Activated CD8-positive, alpha-beta T cell treated with anti-CD3 and anti-CD28 coated beads, Interleukin-2, amount 10 ng/mL, durations not matched to agents 7 days and 5 days (primary cell): ENCODE results near the gene OPN1SW. TPM values are rescaled to one million over a fixed set of nuclear protein-coding genes. Genes with fewer than 3 reads are reported as not detected.

Source experiments
- ATAC-seq: fragments of 150-1000 bp; cut with Tn5 transposase; one replicate; pipeline ENCODE4 v1.10.0; 2021; ENCODE audit warnings: moderate library complexity
- CTCF ChIA-PET: fragments of 350-600 bp; sonication (Branson Sonifier 250); formaldehyde crosslinking; loops from one replicate; lab custom pipeline; 2021; ENCODE audit warnings: antibody characterized with exemption; lab: Charles Lee
- POLR2A ChIA-PET: fragments of 350-600 bp; sonication (Branson Sonifier 250); formaldehyde crosslinking; loops from one replicate; lab custom pipeline; 2021; ENCODE audit warnings: antibody characterized with exemption; lab: Charles Lee
- DNase-seq: peaks from one replicate; pipeline ENCODE4 v3.0.0-alpha.2; 2020
- H3K27ac Mint-ChIP-seq: one replicate; pipeline ENCODE4 v1.8.0; 2021; ENCODE audit warnings: mild to moderate bottlenecking, mixed read lengths
- H3K27me3 Mint-ChIP-seq: one replicate; pipeline ENCODE4 v1.8.0; 2021; ENCODE audit warnings: low read depth, mixed read lengths
- H3K36me3 Mint-ChIP-seq: one replicate; pipeline ENCODE4 v1.8.0; 2021; ENCODE audit warnings: low read depth, mixed read lengths
- H3K4me1 Mint-ChIP-seq: one replicate; pipeline ENCODE4 v1.8.0; 2021; ENCODE audit warnings: low read depth, mixed read lengths
- H3K4me3 Mint-ChIP-seq: one replicate; pipeline ENCODE4 v1.8.0; 2021; ENCODE audit warnings: mild to moderate bottlenecking, mixed read lengths
- H3K9me3 Mint-ChIP-seq: one replicate; pipeline ENCODE4 v1.8.0; 2022; ENCODE audit warnings: mixed read lengths; ENCODE audit not compliant: insufficient read depth
- total RNA-seq, 2 experiments: library from RNA; stranded (reverse); gene quantifications; one replicate each; pipeline ENCODE4 v1.2.3, GENCODE V29; 2021

The OPN1SW gene
- total RNA-seq, 2 experiments from 2014 or later, result not detected

DNA sequence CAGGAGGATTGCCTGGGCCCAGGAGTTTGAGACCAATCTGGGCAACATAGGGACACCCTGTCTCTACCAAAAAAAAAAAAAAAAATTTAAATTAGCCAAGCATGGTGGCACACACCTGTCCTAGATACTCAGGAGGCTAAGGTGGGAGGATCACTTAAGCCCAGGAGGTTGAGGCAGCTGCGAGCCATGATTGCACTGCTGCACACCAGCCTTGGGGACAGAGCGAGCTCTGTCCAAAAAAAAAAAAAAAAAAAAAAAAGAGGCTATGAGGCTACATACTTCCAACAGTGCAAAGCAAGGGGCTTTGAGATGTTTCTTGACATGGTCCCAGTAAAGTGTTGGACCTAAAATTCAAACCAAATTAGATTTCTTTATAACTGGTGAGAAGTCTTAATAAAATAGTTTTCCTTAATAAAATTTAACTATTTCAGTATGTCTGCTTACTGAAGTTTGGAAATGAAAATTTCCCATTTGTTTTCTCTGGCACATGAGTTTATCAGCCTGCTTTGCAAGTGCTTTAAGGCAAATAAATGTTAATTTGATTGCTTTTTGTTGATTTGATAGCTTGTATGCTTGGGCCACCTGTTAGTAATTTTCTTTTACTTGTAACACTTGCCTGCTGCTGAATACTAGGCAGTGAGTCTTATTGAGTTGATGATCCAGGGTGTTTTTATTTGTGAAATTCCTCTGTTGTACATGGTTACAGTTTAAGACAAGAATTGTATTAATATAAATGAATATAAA lies 20.3 kb downstream of the OPN1SW start:
- Mint-ChIP-seq H3K27me3 (no peaks in the 10 kb centered on the region), H3K36me3 (peaks cover 47% of the 10 kb centered on the region), H3K27ac (no peak overlapping the region), H3K4me3 (no peak overlapping the region), H3K4me1 (no peaks in the 10 kb centered on the region), H3K9me3 (no peaks in the 10 kb centered on the region)
- DNase-seq (no peak), ATAC-seq (no peak)
- POLR2A ChIA-PET, result no interaction called here
- CTCF ChIA-PET, result interaction anchor here (1.3 to 1.6 kb wide), 2 partner anchors 13 to 108 kb away, joined by 3 to 5 read pairs; partner anchors contain the start of gene ATP6V1F

DNA sequence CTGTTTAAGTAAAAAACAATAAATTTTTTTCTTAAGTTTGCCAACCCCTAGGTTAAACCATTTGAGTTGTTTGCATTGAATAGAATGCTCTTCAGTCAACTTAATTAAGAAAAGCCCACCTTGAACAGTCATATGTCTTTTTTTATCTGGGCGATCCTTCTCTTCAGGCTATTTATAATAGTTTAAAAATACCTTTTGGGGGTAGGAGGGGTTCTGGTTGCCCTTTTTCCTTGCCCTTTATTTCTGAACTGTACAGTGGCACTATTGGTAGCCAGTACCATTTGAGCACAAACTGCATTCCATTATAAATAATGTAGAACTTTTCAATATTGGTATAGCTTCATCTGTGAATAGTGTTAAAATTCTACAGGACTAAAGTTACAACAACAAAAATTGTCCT lies 23.3 kb downstream of the OPN1SW start:
- ATAC-seq (no peak), DNase-seq (no peak)
- H3K27me3 Mint-ChIP-seq, result no peaks in the 10 kb centered on the region
- H3K4me3 Mint-ChIP-seq, result no peak overlapping the region
- ChIA-PET CTCF (interaction anchor here (1.0 to 2.4 kb wide), 2 partner anchors 11 to 14 kb away, joined by 3 to 9 read pairs; partner anchors contain the start of gene CALU), POLR2A (no interaction called here)
- no peak overlapping the region for H3K27ac Mint-ChIP-seq
- peaks cover 58% of the 10 kb centered on the region for H3K36me3 Mint-ChIP-seq
- H3K4me1 Mint-ChIP-seq, result no peaks in the 10 kb centered on the region
- no peaks in the 10 kb centered on the region for H3K9me3 Mint-ChIP-seq

DNA sequence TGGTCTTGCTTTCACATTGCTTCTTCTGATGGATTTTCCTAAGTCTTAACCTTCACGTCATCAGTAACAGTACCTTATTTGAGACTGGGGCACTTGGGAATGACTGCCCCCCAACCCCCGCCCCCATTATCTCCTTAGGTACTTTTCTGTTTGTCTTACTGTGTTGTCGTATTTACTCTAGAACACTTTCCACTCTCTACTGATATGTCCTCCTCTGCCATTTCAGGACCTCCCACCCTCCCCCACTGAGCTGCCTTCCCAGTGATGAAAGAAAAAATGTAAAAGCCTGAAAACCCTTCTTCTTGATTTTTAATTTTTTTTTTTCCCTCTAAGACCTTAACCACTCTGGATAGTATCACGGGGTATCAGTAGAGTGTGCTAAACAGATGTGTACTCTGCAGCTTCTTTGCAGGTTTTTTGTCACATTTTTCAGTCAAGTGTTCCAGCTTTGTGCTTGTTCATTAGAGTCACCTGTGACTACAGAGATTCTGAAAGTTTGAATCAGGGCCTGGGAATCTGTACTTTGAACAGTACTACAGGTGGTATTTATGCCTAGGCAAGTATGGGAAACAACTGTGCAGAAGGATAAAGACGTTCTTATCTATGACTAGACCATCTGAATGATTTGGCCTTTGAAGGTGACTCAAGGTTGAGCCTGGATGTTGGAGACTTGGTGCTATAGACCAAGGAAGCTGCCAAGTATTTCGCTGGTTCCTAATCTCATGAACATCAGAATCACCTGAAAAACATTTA lies 28.1 kb downstream of the OPN1SW start:
- POLR2A ChIA-PET, result interaction anchor here (0.8 kb wide), 1 partner anchor 9 kb away, joined by 3 read pairs; the partner anchor contains the start of gene CALU
- ATAC-seq (no peak), DNase-seq (no peak)
- Mint-ChIP-seq H3K27ac (no peak overlapping the region), H3K4me3 (no peak overlapping the region), H3K27me3 (no peaks in the 10 kb centered on the region), H3K36me3 (peaks cover 46% of the 10 kb centered on the region), H3K9me3 (no peaks in the 10 kb centered on the region), H3K4me1 (peaks cover 15% of the 10 kb centered on the region)
- CTCF ChIA-PET, result interaction anchor here (1.1 kb wide), 2 partner anchors 9 to 136 kb away, joined by 3 read pairs; no protein-coding TSS in a partner anchor

DNA sequence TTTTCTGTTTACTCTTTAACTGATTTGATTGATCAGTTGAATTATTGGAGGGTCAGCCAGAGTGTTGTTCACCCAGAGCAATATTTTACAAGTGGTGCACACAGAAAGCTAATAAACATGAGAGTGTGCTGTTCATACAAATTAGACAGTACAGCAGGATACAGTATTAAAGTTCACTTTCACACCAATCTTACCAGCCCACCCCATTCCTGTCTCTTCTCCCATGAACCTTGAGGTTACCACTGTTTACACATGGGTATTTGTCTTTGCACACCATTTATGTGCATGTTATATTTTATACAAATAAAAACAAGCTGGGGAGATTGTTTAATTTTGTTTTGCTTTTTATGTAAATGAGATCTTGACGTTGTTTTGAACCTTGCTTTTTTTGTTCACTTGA lies 29.9 kb downstream of the OPN1SW start:
- DNase-seq (no peak), ATAC-seq (no peak)
- no peaks in the 10 kb centered on the region for H3K9me3 Mint-ChIP-seq
- H3K4me1 Mint-ChIP-seq, result peaks cover 30% of the 10 kb centered on the region
- no peak overlapping the region for H3K27ac Mint-ChIP-seq
- POLR2A ChIA-PET, result no interaction called here
- peaks cover 54% of the 10 kb centered on the region for H3K36me3 Mint-ChIP-seq
- H3K4me3 Mint-ChIP-seq, result no peak overlapping the region
- no peaks in the 10 kb centered on the region for H3K27me3 Mint-ChIP-seq
- CTCF ChIA-PET, result interaction anchor here (1.2 kb wide), 1 partner anchor 345 kb away, joined by 3 read pairs; no protein-coding TSS in a partner anchor

DNA sequence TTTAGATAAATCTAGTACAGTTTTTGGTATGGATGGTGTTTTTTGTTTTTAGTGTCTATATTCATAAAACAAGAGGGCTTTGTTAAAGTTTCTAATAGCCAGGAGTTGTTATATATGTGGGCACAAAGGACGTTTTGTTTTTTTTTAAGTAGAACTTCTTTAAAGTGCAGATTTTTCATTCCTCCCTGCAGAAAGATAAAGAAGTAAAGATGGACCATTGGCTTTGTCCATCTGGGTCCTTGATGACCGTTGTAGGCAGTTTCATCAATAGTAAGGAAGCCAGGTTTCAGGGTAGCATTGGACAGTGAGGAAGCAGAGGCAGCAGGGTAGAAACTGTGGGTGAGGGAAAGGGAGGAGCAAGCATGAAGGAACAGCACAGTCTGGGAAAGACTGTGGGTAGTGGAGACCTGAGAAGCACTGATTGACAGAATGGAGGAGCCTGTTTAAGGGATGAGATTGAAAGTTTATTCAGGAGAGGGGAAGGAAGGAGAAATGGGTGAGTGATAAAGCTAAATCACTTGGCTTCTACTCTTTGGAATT lies 31.2 kb downstream of the OPN1SW start:
- H3K9me3 Mint-ChIP-seq, result no peaks in the 10 kb centered on the region
- no peak overlapping the region for H3K27ac Mint-ChIP-seq
- ChIA-PET CTCF (no interaction called here), POLR2A (no interaction called here)
- DNase-seq (no peak), ATAC-seq (no peak)
- H3K4me1 Mint-ChIP-seq, result peaks cover 36% of the 10 kb centered on the region
- H3K27me3 Mint-ChIP-seq, result no peaks in the 10 kb centered on the region
- no peak overlapping the region for H3K4me3 Mint-ChIP-seq
- peaks cover 51% of the 10 kb centered on the region for H3K36me3 Mint-ChIP-seq

DNA sequence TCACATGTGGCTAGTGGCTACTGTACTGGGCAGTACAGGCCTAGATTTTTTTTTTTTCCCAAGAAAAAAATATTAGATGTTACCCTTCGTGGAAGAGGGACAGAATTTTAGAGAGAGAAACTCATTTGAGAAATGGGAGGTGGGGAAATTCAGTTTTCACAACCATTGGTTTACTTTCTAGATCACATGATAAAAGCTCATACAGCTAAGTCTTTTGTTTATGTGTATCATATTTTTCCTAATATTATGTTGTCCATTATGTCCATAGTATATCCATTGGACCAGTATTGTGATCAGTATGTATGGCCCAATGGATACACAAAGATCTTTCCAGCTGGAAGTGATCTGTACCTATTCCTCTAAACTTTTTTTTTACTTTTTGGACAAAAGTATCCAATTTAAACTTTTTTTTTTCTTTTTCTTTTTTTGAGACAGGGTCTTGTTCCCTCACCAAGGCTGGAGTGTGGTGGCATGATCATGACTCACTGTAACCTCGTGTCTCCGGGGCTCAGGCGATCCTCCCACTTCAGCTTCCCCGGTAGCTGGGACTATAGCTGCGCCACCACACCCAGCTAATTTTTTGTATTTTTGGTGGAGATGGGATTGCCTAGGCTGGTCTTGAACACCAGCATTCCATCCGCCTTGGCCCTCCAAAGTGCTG lies 32.4 kb downstream of the OPN1SW start:
- Mint-ChIP-seq H3K27ac (no peak overlapping the region), H3K4me1 (peaks cover 42% of the 10 kb centered on the region), H3K9me3 (no peaks in the 10 kb centered on the region), H3K36me3 (peaks cover 41% of the 10 kb centered on the region), H3K4me3 (no peak overlapping the region), H3K27me3 (no peaks in the 10 kb centered on the region)
- ATAC-seq (no peak), DNase-seq (no peak)
- POLR2A ChIA-PET, result interaction anchor here (0.6 kb wide), 1 partner anchor 966 kb away, joined by 3 read pairs; no protein-coding TSS in a partner anchor
- CTCF ChIA-PET, result interaction anchor here (1.0 to 1.5 kb wide), 2 partner anchors 11 to 13 kb away, joined by 3 to 5 read pairs; no protein-coding TSS in a partner anchor

DNA sequence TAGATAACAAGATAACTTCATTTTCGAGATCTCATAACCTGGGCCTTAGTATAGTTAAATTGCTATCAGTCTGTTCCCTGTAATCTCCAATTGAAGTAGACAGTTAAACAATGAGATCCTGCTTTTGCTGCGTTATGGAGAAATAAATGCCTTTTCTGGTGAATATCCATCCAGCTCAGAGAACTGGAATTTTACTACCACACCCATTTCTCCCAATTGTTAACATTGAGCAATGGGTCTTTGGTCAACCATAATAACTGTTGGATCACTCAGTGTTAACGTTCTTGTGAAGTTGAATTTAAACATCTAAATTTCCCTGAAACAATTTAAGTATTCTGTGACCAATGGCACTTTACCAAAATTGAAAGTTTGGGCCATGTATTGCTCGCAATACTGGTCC lies 33.4 kb downstream of the OPN1SW start:
- CTCF ChIA-PET, result interaction anchor here (0.9 to 1.5 kb wide), 2 partner anchors 8 to 14 kb away, joined by 3 to 5 read pairs; no protein-coding TSS in a partner anchor
- Mint-ChIP-seq H3K27me3 (no peaks in the 10 kb centered on the region), H3K27ac (no peak overlapping the region), H3K9me3 (no peaks in the 10 kb centered on the region), H3K36me3 (peaks cover 33% of the 10 kb centered on the region), H3K4me1 (peaks cover 45% of the 10 kb centered on the region), H3K4me3 (no peak overlapping the region)
- POLR2A ChIA-PET, result no interaction called here
- ATAC-seq, result no peak
- no peak for DNase-seq

DNA sequence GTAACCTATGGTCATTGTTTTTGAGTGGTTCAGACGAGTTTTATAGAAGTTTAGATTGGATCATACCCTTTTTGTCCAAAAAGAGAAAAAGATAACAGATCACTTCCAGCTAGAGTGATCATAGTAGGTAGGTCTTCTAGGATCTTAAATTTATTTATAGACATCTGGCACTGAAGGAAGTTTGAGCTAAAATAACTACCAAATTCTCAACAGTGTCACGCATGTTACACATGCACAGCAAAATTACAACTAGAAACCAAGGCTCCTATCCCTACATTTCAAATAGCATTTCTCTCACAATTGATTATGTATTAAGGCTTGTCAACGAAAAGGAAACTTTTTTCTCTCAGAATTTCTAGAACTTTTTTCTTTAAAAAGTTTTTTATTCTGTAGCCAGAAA lies 34.1 kb downstream of the OPN1SW start:
- no peak overlapping the region for H3K27ac Mint-ChIP-seq
- POLR2A ChIA-PET, result no interaction called here

DNA sequence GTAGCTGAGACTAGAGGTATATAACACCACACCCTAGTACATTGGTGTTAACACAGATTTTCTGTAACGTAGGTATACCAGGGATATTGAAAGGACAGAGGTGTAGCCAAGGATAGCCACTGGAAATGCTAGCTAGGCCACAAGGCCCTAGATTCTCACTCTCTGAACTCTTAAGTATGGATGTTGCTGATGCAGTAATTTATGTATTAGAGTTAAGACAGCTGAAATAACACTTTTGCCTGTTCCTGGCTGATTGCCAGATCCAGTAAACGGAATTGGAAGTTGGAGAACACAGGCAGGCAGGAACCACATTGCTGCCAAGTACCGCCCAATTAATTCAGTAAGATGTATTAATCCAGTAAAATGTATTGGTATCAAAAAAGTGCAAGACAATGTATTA lies 34.6 kb downstream of the OPN1SW start:
- POLR2A ChIA-PET, result interaction anchor here (0.9 kb wide), 1 partner anchor 122 kb away, joined by 3 read pairs; no protein-coding TSS in a partner anchor
- no peak overlapping the region for H3K27ac Mint-ChIP-seq
- CTCF ChIA-PET, result interaction anchor here (0.8 to 2.5 kb wide), 4 partner anchors 9 to 350 kb away, joined by 3 to 7 read pairs (median 6); no protein-coding TSS in a partner anchor
- DNase-seq (no peak), ATAC-seq (no peak)
- no peak overlapping the region for H3K4me3 Mint-ChIP-seq
- H3K36me3 Mint-ChIP-seq, result peaks cover 29% of the 10 kb centered on the region
- no peaks in the 10 kb centered on the region for H3K27me3 Mint-ChIP-seq
- no peaks in the 10 kb centered on the region for H3K9me3 Mint-ChIP-seq
- H3K4me1 Mint-ChIP-seq, result peaks cover 45% of the 10 kb centered on the region

More for the DNA sequence above, 34.1 kb downstream of the OPN1SW start:
- no peak overlapping the region for H3K4me3 Mint-ChIP-seq
- no peaks in the 10 kb centered on the region for H3K27me3 Mint-ChIP-seq
- CTCF ChIA-PET, result interaction anchor here (0.8 to 1.5 kb wide), 3 partner anchors 9 to 15 kb away, joined by 3 to 5 read pairs (median 3); no protein-coding TSS in a partner anchor
- H3K9me3 Mint-ChIP-seq, result no peaks in the 10 kb centered on the region
- ATAC-seq (no peak), DNase-seq (no peak)
- H3K36me3 Mint-ChIP-seq, result peaks cover 29% of the 10 kb centered on the region
- peaks cover 45% of the 10 kb centered on the region for H3K4me1 Mint-ChIP-seq

DNA sequence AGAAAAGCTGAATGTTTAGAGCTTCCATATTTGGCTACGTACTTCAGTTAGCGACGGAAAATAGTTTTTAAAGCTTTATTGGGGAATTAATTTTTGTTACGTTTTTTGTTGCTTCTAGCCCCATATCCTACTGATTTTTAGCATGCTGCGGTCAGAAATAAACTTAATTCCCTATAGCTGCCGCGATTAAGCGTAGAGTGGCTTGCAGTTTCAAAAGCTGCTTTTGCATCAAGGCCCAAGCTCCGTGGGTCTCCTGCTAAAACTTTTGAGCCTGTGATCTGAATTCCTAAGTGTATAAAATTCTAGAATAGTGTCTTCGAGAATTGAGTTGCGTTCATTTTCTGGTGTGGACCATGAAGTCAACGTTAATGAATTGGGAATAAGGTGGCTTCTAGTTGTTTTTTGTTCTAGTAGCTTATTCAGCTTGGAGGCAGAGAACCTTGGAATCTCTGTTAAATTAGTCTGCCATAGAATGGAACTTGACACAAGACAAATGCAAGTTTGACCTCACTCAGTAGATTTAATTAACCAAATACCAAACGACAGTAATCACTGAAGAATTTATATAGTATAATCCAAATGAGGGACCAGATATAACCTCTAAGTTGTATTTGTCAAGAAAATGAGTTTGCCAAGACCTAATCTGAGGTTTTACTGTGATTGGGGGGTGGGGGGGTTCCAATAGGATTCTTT lies 35.5 kb downstream of the OPN1SW start:
- Mint-ChIP-seq H3K27me3 (peaks cover under 1% of the 10 kb centered on the region), H3K4me1 (peaks cover 40% of the 10 kb centered on the region), H3K27ac (peak overlapping the region; percentile 95), H3K36me3 (peaks cover 23% of the 10 kb centered on the region), H3K4me3 (peak overlapping the region; percentile 91), H3K9me3 (no peaks in the 10 kb centered on the region)
- ChIA-PET POLR2A (interaction anchor here (0.6 to 2.0 kb wide), 7 partner anchors 17 to 637 kb away, joined by 3 to 7 read pairs (median 3); partner anchors contain the start of gene ATP6V1F), CTCF (interaction anchor here (0.8 to 2.5 kb wide), 8 partner anchors 9 to 628 kb away, joined by 3 to 9 read pairs (median 5); no protein-coding TSS in a partner anchor)
- DNase-seq (no peak), ATAC-seq (no peak)
